Right lobe of liver (tissue), 4 donors: ENCODE results near the gene MTCL3.

Source experiments
- CTCF ChIP-seq, 4 donors: fragments of 200-600 bp in 3 of 4; fragments of 450-650 bp in 1 of 4; IDR thresholded peaks; one replicate each; pipeline versions ENCODE4 v1.5.1 to v1.8.0; 2016 to 2022; ENCODE audit warnings: antibody characterized with exemption in 4 of 4, mild to moderate bottlenecking in 2 of 4
- POLR2A ChIP-seq: fragments of 450-650 bp; IDR thresholded peaks from one replicate; pipeline ENCODE4 v1.6.1; 2017; ENCODE audit warnings: antibody characterized with exemption, mild to moderate bottlenecking
- donor health status: DM: no; HTN: no; CAD: no.
- donor health status: DM: no; HTN: no; CAD: no.
- donor health status: DM: no; HTN: yes; CAD: no.

- TF ChIP-seq CTCF (IDR thresholded peaks at IDR 0.05) (peak in 3 of 4 donors; percentile 18 to 32 (median 23)), POLR2A (no peak)
These were observed 28.9 kb upstream of the MTCL3 start for GRCh38 chr6:127547904-127548649.
